OCI-LY7 (cell line): ENCODE measurements around the gene AFDN. TPM values are rescaled to one million over a fixed set of nuclear protein-coding genes. Genes with fewer than 3 reads are reported as not detected.

Experiments used
- BruUV-seq: library from RNA; stranded (reverse); fragments of 400-500 nt; replicated peaks from 2 replicates; lab custom pipeline; 2021; lab: Mats Ljungman, UMichigan
- CTCF ChIA-PET: fragments of 300-600 bp; sonication (Branson Sonifier 250); formaldehyde crosslinking; loops from one replicate; lab custom pipeline; 2022; ENCODE audit warnings: antibody characterized with exemption; ENCODE audit not compliant: unreplicated experiment; lab: Charles Lee
- POLR2A ChIA-PET: fragments of 300-600 bp; sonication (Branson Sonifier 250); formaldehyde crosslinking; loops from one replicate; lab custom pipeline; 2022; ENCODE audit warnings: antibody characterized with exemption; lab: Charles Lee
- DNase-seq: peaks from one replicate; pipeline ENCODE4 v3.0.0-alpha.2; 2015; ENCODE audit warnings: low spot score
- H2AFZ ChIP-seq: fragments of 200-600 bp; sonication (generic), shearing (Covaris generic); 2 replicates; pipeline ENCODE4 v1.6.1; 2014; ENCODE audit warnings: mild to moderate bottlenecking, antibody characterized with exemption, low read length, moderate library complexity
- H3K27ac ChIP-seq: fragments of 200-600 bp; sonication (generic); 2 replicates; pipeline ENCODE4 v1.5.1; 2014; ENCODE audit warnings: mixed run types, low read depth, mild to moderate bottlenecking, moderate library complexity, low read length, inconsistent platforms; ENCODE audit not compliant: poor library complexity, severe bottlenecking
- H3K36me3 ChIP-seq: fragments of 200-600 bp; sonication (generic); 2 replicates; pipeline ENCODE4 v1.6.1; 2014; ENCODE audit warnings: mild to moderate bottlenecking, antibody characterized with exemption, low read length, moderate library complexity, mixed read lengths; ENCODE audit not compliant: insufficient read depth
- H3K4me1 ChIP-seq: fragments of 200-600 bp; sonication (generic); 2 replicates; pipeline ENCODE4 v1.5.1; 2014; ENCODE audit warnings: mild to moderate bottlenecking, low read length; ENCODE audit not compliant: insufficient read depth, poor library complexity, severe bottlenecking
- H3K4me2 ChIP-seq: fragments of 200-600 bp; sonication (generic); 2 replicates; pipeline ENCODE4 v1.6.1; 2014; ENCODE audit warnings: mild to moderate bottlenecking, low read length
- H3K4me3 ChIP-seq: fragments of 200-600 bp; sonication (generic); 2 replicates; pipeline ENCODE4 v1.5.1; 2014; ENCODE audit warnings: mild to moderate bottlenecking, low read depth, low read length; ENCODE audit not compliant: poor library complexity, severe bottlenecking
- H3K79me2 ChIP-seq: fragments of 200-600 bp; sonication (generic); 2 replicates; pipeline ENCODE4 v1.6.1; 2016; ENCODE audit warnings: low read depth, mild to moderate bottlenecking, low read length, moderate library complexity, mixed read lengths; ENCODE audit not compliant: insufficient read depth
- H3K9me2 ChIP-seq: fragments of 200-600 bp; sonication (generic); 2 replicates; pipeline ENCODE4 v1.6.1; 2016; ENCODE audit warnings: mild to moderate bottlenecking, low read length, mixed read lengths; ENCODE audit not compliant: insufficient read depth
- H3K9me3 ChIP-seq: fragments of 200-600 bp; sonication (generic); 2 replicates; pipeline ENCODE4 v1.6.1; 2014; ENCODE audit warnings: mild to moderate bottlenecking, mixed run types, low read length, mixed read lengths
- H4K20me1 ChIP-seq: fragments of 200-600 bp; sonication (generic); 2 replicates; pipeline ENCODE4 v1.6.1; 2014; ENCODE audit warnings: mild to moderate bottlenecking, antibody characterized with exemption, low read length, moderate library complexity, mixed read lengths; ENCODE audit not compliant: insufficient read depth
- CTCF ChIP-seq: fragments of 200-600 bp; sonication (generic); conservative IDR thresholded peaks from 2 replicates; pipeline ENCODE4 v1.5.1; 2014; ENCODE audit warnings: mild to moderate bottlenecking, antibody characterized with exemption, low read length, moderate library complexity, mixed read lengths
- EZH2phosphoT487 ChIP-seq: fragments of 200-600 bp; sonication (generic); IDR thresholded peaks from 2 replicates; pipeline ENCODE4 v1.6.1; 2018; ENCODE audit warnings: low read depth, borderline replicate concordance, mild to moderate bottlenecking, mixed run types, antibody characterized with exemption, low read length, moderate library complexity, mixed read lengths
- intact Hi-C: fragments of 100-400 bp; cut with micrococcal nuclease; formaldehyde crosslinking; loops from one replicate; pipeline ENCODE4 v1.10.0; 2022; ENCODE audit not compliant: unreplicated experiment
- total RNA-seq, 2 experiments: library from RNA; depleted of rRNA in 1 of 2; stranded (reverse); fragments of >200 nt in 1 of 2; shearing (Covaris generic) in 1 of 2; gene quantifications; 2 replicates each; pipeline ENCODE4 v1.2.3, GENCODE V29; 2014 to 2022

AFDN gene
- total RNA-seq, 2 experiments from 2014 or later = 43.6 to 71.6 TPM

DNA sequence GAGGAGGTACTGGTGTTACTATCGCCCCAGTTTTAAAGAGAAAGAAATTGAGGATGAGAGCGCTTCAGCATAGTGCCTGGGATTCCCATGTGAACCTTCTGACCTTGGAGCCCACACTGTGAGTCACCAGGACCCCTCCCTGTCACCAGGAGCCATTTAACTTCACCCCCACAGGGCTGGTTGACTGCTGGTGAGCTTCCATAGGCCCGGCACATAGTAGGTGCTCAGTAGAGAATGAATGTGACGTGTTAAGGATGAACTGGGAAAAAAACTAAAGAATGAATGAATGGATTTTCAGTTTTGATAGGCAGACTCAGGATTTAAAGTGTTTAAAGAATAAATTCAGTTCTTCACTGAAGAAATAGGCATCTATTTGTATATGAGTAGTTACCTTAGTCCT, 117.4 kb downstream of the AFDN start:
- H3K4me2 ChIP-seq = no peak overlapping the region
- no peak overlapping the region for H3K27ac ChIP-seq
- H3K9me2 ChIP-seq = no peaks in the 10 kb centered on the region
- intact Hi-C loops = no loop called here
- DNase-seq = no peak
- no peaks in the 10 kb centered on the region for H4K20me1 ChIP-seq
- POLR2A ChIA-PET = no interaction called here
- no peaks in the 10 kb centered on the region for H3K9me3 ChIP-seq
- H3K79me2 ChIP-seq = no peaks in the 10 kb centered on the region
- H3K4me3 ChIP-seq = no peak overlapping the region
- H3K4me1 ChIP-seq = no peaks in the 10 kb centered on the region
- TF ChIP-seq CTCF (no peak), EZH2phosphoT487 (no peak)
- H3K36me3 ChIP-seq = peaks cover 10% of the 10 kb centered on the region; the same call in 1 of the 2 replicates
- CTCF ChIA-PET = no interaction called here
- no TSS peak for BruUV-seq
- no peak overlapping the region for H2AFZ ChIP-seq

- Histone ChIP-seq H3K36me3 (peaks cover 10% of the 10 kb centered on the region; the same call in 1 of the 2 replicates), H2AFZ (no peak overlapping the region), H3K79me2 (no peaks in the 10 kb centered on the region), H3K9me2 (no peaks in the 10 kb centered on the region), H3K4me2 (no peak overlapping the region), H3K4me1 (no peaks in the 10 kb centered on the region), H3K27ac (no peak overlapping the region), H3K4me3 (no peak overlapping the region), H4K20me1 (no peaks in the 10 kb centered on the region), H3K9me3 (no peaks in the 10 kb centered on the region)
- no TSS peak for BruUV-seq
- ChIA-PET CTCF (no interaction called here), POLR2A (interaction anchor here (0.6 kb wide), 1 partner anchor 13 kb away, joined by 3 read pairs; no protein-coding TSS in a partner anchor)
- TF ChIP-seq EZH2phosphoT487 = no peak
- no peak for TF ChIP-seq CTCF
- intact Hi-C loops = no loop called here
- no peak for DNase-seq
These were observed 119.3 kb downstream of the AFDN start for GRCh38 chr6:167946007-167946406.

DNA sequence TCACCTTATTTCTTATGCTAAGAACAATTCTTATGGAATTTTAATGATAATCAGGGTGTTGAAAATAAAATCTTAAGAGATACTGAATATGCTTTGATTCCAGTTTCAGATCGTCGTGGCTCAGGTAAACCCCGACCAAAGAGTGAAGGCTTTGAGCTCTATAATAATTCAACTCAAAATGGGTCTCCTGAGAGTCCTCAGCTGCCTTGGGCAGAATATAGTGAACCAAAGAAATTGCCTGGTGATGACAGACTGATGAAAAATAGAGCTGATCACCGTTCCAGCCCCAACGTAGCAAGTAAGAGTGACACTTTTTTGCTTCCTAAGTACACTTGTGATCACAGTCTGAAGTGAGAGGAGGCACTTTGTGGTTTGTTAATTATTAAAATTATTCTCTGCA, 119.9 kb downstream of the AFDN start:
- Histone ChIP-seq H3K4me3 (no peak overlapping the region), H3K9me2 (no peaks in the 10 kb centered on the region), H3K79me2 (no peaks in the 10 kb centered on the region), H3K4me2 (no peak overlapping the region), H3K4me1 (no peaks in the 10 kb centered on the region), H4K20me1 (no peaks in the 10 kb centered on the region), H2AFZ (no peak overlapping the region), H3K36me3 (peaks cover 12% of the 10 kb centered on the region; the same call in 1 of the 2 replicates), H3K9me3 (no peaks in the 10 kb centered on the region), H3K27ac (no peak overlapping the region)
- no TSS peak for BruUV-seq
- intact Hi-C loops = no loop called here
- ChIA-PET CTCF (no interaction called here), POLR2A (no interaction called here)
- no peak for TF ChIP-seq CTCF
- no peak for TF ChIP-seq EZH2phosphoT487
- no peak for DNase-seq
